IPS DF 6.9 (cell line): ENCODE data around the gene NELL2.

Experiments
- DNase-seq: peaks from one replicate; pipeline ENCODE4 v3.0.0-alpha.2; 2013; ENCODE audit warnings: low read depth, low spot score
- H3K27ac ChIP-seq: one replicate; pipeline ENCODE4 v1.5.1; 2013; ENCODE audit warnings: low read length, control low read depth
- H3K27me3 ChIP-seq: 2 replicates; pipeline ENCODE4 v1.6.1; 2013; ENCODE audit warnings: mild to moderate bottlenecking, low read length; ENCODE audit not compliant: control insufficient read depth, insufficient read depth
- H3K36me3 ChIP-seq: 2 replicates; pipeline ENCODE4 v1.6.1; 2013; ENCODE audit warnings: low read length; ENCODE audit not compliant: control insufficient read depth, insufficient read depth
- H3K4me1 ChIP-seq: 2 replicates; pipeline ENCODE4 v1.6.1; 2013; ENCODE audit warnings: low read length; ENCODE audit not compliant: control insufficient read depth, insufficient read depth
- H3K4me3 ChIP-seq: 2 replicates; pipeline ENCODE4 v1.5.1; 2013; ENCODE audit warnings: mild to moderate bottlenecking, low read length
- H3K9me3 ChIP-seq: 2 replicates; pipeline ENCODE4 v1.6.1; 2013; ENCODE audit warnings: low read length, inconsistent platforms; ENCODE audit not compliant: control insufficient read depth, insufficient read depth
- WGBS: extraction: QIAGEN DNeasy Blood & Tissue Kit; methylation state at CpG from one replicate; pipeline ENCODE4 v1.1.7; 2013; ENCODE audit warnings: mixed read lengths, missing lambda C conversion rate; ENCODE audit not compliant: insufficient read length, insufficient coverage; 5-methylcytosine and 5-hydroxymethylcytosine counted together

The NELL2 gene

GRCh38 chr12:44627387-44628166 lies 248.5 kb downstream of the NELL2 start:
- no peak for DNase-seq
- no peaks in the 10 kb centered on the region for H3K9me3 ChIP-seq
- H3K4me3 ChIP-seq = no peak overlapping the region
- no CpG with 5 or more reads among the region's 5 CpGs for WGBS
- no peak overlapping the region for H3K27ac ChIP-seq
- H3K4me1 ChIP-seq = no peaks in the 10 kb centered on the region
- no peaks in the 10 kb centered on the region for H3K36me3 ChIP-seq
- no peaks in the 10 kb centered on the region for H3K27me3 ChIP-seq

DNA sequence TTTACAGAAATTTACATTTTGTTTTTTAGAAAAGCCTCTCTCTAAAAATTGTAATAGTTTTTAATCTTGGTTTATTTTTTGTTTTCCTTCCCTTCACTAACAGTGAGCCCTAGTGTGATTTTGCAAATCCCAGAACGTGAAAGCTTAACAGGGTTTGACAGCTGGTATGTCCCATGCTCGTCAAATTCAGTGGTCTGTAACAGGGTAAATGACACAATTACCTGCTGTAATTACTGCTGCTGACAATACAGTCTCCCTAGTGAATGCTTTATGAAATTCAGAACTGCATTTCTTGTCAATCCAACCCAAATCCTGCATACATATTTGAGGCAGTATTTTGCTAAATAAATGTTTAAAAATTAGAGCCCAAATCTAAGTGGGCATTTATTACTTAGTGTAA lies 249.2 kb downstream of the NELL2 start:
- WGBS = no CpG with 5 or more reads among the region's 2 CpGs
- no peak overlapping the region for H3K27ac ChIP-seq
- no peak for DNase-seq
- H3K4me1 ChIP-seq = no peaks in the 10 kb centered on the region
- H3K27me3 ChIP-seq = no peaks in the 10 kb centered on the region
- H3K36me3 ChIP-seq = no peaks in the 10 kb centered on the region
- no peak overlapping the region for H3K4me3 ChIP-seq
- no peaks in the 10 kb centered on the region for H3K9me3 ChIP-seq

GRCh38 chr12:44618946-44619345 lies 257.2 kb downstream of the NELL2 start:
- H3K9me3 ChIP-seq = no peaks in the 10 kb centered on the region
- H3K36me3 ChIP-seq = no peaks in the 10 kb centered on the region
- no peak for DNase-seq
- no peak overlapping the region for H3K27ac ChIP-seq
- H3K4me3 ChIP-seq = no peak overlapping the region
- no peaks in the 10 kb centered on the region for H3K4me1 ChIP-seq
- WGBS = no CpG with 5 or more reads among the region's 5 CpGs
- no peaks in the 10 kb centered on the region for H3K27me3 ChIP-seq

GRCh38 chr12:44616402-44616801 lies 259.7 kb downstream of the NELL2 start:
- no CpG with 5 or more reads among the region's 3 CpGs for WGBS
- H3K9me3 ChIP-seq = no peaks in the 10 kb centered on the region
- no peaks in the 10 kb centered on the region for H3K36me3 ChIP-seq

DNA sequence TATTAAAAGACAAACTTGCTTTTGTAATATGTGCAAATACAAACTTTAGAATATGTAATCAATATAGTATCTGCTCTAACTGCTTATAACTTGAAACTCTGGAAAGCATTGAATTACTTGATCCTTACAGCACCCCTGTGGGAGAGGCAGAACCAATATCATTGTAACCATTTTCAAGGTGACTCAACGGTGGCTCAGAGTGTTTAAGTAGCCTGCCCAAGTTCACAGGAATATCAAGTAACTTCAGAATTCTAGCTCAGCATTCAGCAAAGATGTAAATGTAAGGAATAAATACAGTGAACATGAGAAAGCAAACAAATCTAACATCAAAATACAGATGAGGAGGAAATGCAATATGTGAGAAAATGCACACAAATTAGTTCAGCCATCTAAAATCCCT lies 264.6 kb downstream of the NELL2 start:
- no peaks in the 10 kb centered on the region; the same call in 1 of the 2 replicates for H3K36me3 ChIP-seq
- no peaks in the 10 kb centered on the region for H3K9me3 ChIP-seq
- H3K27me3 ChIP-seq = no peaks in the 10 kb centered on the region
- H3K4me3 ChIP-seq = no peak overlapping the region
- no peaks in the 10 kb centered on the region for H3K4me1 ChIP-seq
- DNase-seq = no peak
- WGBS = no CpG with 5 or more reads among the region's 1 CpG
- no peak overlapping the region for H3K27ac ChIP-seq

More at GRCh38 chr12:44616402-44616801, 259.7 kb downstream of the NELL2 start:
- no peak overlapping the region for H3K4me3 ChIP-seq
- no peak for DNase-seq
- H3K27ac ChIP-seq = no peak overlapping the region
- no peaks in the 10 kb centered on the region for H3K4me1 ChIP-seq
- H3K27me3 ChIP-seq = no peaks in the 10 kb centered on the region

- WGBS = no CpG with 5 or more reads among the region's 1 CpG
- Histone ChIP-seq H3K9me3 (no peaks in the 10 kb centered on the region), H3K27ac (no peak overlapping the region), H3K36me3 (no peaks in the 10 kb centered on the region), H3K4me1 (no peaks in the 10 kb centered on the region), H3K4me3 (no peak overlapping the region), H3K27me3 (no peaks in the 10 kb centered on the region)
- DNase-seq = no peak
Measured at GRCh38 chr12:44603701-44604100, 272.4 kb downstream of the NELL2 start.

GRCh38 chr12:44592626-44593025 lies 283.5 kb downstream of the NELL2 start:
- no peak overlapping the region for H3K4me3 ChIP-seq
- no peak overlapping the region for H3K27ac ChIP-seq

GRCh38 chr12:44589697-44590096 lies 286.4 kb downstream of the NELL2 start:
- no peaks in the 10 kb centered on the region for H3K4me1 ChIP-seq
- no peak overlapping the region for H3K4me3 ChIP-seq
- H3K9me3 ChIP-seq = no peaks in the 10 kb centered on the region
- no peak for DNase-seq
- H3K27me3 ChIP-seq = no peaks in the 10 kb centered on the region
- H3K27ac ChIP-seq = no peak overlapping the region
- H3K36me3 ChIP-seq = no peaks in the 10 kb centered on the region

More at GRCh38 chr12:44592626-44593025, 283.5 kb downstream of the NELL2 start:
- Histone ChIP-seq H3K36me3 (no peaks in the 10 kb centered on the region), H3K4me1 (no peaks in the 10 kb centered on the region), H3K27me3 (no peaks in the 10 kb centered on the region), H3K9me3 (no peaks in the 10 kb centered on the region)
- DNase-seq = no peak

- H3K27ac ChIP-seq = no peak overlapping the region
- no CpG with 5 or more reads among the region's 1 CpG for WGBS
- DNase-seq = no peak
- H3K36me3 ChIP-seq = no peaks in the 10 kb centered on the region
- H3K9me3 ChIP-seq = no peaks in the 10 kb centered on the region
- no peak overlapping the region for H3K4me3 ChIP-seq
- H3K4me1 ChIP-seq = no peaks in the 10 kb centered on the region
- H3K27me3 ChIP-seq = no peaks in the 10 kb centered on the region
Measured at GRCh38 chr12:44588651-44589050, 287.5 kb downstream of the NELL2 start.

DNA sequence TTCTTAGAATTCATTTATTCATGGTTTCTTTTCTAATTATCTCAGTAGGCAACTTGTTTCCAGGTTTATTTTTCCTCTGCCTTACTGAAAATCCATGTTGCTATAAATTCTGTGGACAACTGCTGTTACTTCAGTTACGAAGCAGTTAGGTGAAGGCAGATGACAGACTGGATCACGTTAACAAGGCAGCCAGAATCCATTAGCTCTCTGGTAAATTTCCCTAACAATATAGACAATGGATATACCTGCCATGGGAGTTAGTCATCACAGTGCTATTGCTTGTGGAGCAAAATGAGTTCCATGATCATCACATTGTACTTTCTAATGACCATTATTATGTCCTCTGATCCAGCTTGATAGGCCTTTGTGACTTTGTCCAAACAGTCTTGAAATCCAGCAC lies 291.5 kb downstream of the NELL2 start:
- H3K27ac ChIP-seq = no peak overlapping the region

GRCh38 chr12:44582521-44582920 lies 293.6 kb downstream of the NELL2 start:
- H3K27ac ChIP-seq = no peak overlapping the region
- WGBS = 100% methylated on average over 2 of the region's 3 CpGs
- no peaks in the 10 kb centered on the region for H3K36me3 ChIP-seq
- H3K4me3 ChIP-seq = no peak overlapping the region
- H3K27me3 ChIP-seq = no peaks in the 10 kb centered on the region
- no peak for DNase-seq
- H3K9me3 ChIP-seq = no peaks in the 10 kb centered on the region
- H3K4me1 ChIP-seq = peaks cover 3% of the 10 kb centered on the region; the same call in 1 of the 2 replicates

More for the DNA sequence above, 291.5 kb downstream of the NELL2 start:
- WGBS = no CpG with 5 or more reads among the region's 2 CpGs
- peaks cover 3% of the 10 kb centered on the region; the same call in 1 of the 2 replicates for H3K4me1 ChIP-seq
- no peaks in the 10 kb centered on the region for H3K27me3 ChIP-seq
- DNase-seq = no peak
- no peak overlapping the region for H3K4me3 ChIP-seq
- H3K9me3 ChIP-seq = no peaks in the 10 kb centered on the region
- no peaks in the 10 kb centered on the region for H3K36me3 ChIP-seq
